Peyer's patch (tissue), 4 donors: ENCODE results near the gene ME1.

ENCODE experiments used
- CTCF ChIP-seq, 6 experiments: fragments of 450-650 bp in 4 of 6; fragments of 200-600 bp in 2 of 6; sonication (generic) in 1 of 6; IDR thresholded peaks; one replicate each; pipeline ENCODE4 v1.5.1; 2017 to 2019; ENCODE audit warnings: antibody characterized with exemption in 6 of 6, mild to moderate bottlenecking in 3 of 6, moderate library complexity in 1 of 6
- POLR2A ChIP-seq, 2 donors: fragments of 450-650 bp; IDR thresholded peaks; one replicate each; pipeline ENCODE4 v1.5.1; 2017; ENCODE audit warnings: antibody characterized with exemption in 2 of 2, mild to moderate bottlenecking in 2 of 2, moderate library complexity in 2 of 2

GRCh38 chr6:83385473-83385872 is 45.4 kb downstream of the ME1 start:
- TF ChIP-seq CTCF (IDR thresholded peaks at IDR 0.05) (no peak), POLR2A (IDR thresholded peaks at IDR 0.05) (no peak)
